ENCODE data around the gene FOXO3. TPM values are rescaled to one million over a fixed set of nuclear protein-coding genes. Genes with fewer than 3 reads are reported as not detected.

The FOXO3 gene
- total RNA-seq, 2 experiments from 2014 or later = 7.4 to 9.0 TPM

DNA sequence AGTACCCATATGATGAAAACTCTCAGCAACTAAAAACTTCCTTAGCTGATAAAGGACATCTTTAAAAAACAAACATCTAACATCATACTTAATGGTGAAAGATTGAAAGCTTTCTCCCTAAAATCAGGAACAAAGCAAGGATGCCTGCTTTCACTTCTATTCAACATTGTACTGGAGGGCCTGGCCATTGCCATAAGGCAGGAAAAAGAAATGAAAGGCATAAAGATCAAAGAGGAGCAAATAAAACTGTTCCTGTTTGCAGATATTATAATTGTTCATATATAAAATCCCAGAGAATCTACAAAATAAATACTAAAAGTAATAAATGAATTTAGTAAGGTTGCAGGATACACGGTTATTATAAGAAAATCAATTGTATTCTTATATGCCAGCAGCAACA lies 162.9 kb downstream of the FOXO3 start:
- Mint-ChIP-seq H3K36me3 (ENCODE audit: low read depth) (no peaks in the 10 kb centered on the region), H3K9me3 (ENCODE audit: low read depth) (peaks cover 8% of the 10 kb centered on the region), H3K27me3 (peaks cover 6% of the 10 kb centered on the region), H3K4me3 (no peak overlapping the region), H3K4me1 (peaks cover 5% of the 10 kb centered on the region), H3K27ac (no peak overlapping the region)
- ChIA-PET POLR2A (no interaction called here), CTCF (interaction anchor here (0.7 to 0.8 kb wide), 2 partner anchors 18 to 74 kb away, joined by 3 read pairs; no protein-coding TSS in a partner anchor)
- no peak for ATAC-seq
- intact Hi-C loops (cut with DNase I, micrococcal nuclease) = no loop called here
- no peak for DNase-seq

GRCh38 chr6:108726726-108727339 lies 166.1 kb downstream of the FOXO3 start:
- H3K27ac Mint-ChIP-seq = no peak overlapping the region
- CTCF ChIA-PET = interaction anchor here (0.7 to 1.0 kb wide), 2 partner anchors 26 to 1977 kb away, joined by 3 read pairs; no protein-coding TSS in a partner anchor

DNA sequence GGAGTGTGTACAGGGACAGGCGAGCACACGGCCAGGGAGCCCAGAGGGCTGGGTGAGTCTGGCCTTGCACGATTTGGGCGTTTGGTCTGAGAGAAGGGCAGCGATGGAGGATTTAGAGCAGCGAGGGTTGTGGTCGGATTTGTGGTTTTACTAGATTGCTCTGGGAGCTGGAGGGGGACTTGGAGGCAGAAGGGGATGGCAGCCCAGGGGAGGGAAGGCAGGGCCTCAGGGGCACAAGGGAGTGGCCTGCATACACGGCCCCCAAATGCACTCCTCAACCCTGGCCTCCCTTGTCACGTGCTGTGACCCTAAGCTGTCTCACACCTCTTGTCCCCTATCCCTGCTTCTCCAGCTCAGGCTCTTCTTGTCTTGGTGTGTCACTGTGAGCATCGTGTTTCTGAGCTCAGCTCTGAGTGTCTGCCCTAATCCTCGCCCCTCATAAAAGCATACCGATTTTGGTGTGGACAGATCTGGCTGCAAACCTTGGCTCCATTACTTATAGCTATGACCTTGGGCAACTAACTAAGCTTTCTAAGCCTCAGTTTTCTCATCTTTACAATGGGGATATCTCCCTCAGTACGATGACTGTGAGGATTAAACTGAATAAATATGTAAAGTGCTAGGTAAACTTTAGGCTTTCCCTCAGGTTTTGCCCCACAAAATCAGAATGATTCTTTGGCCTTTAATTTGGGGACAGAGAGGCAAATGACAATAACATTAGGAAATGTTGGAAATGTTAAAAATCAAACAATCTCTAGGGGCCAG lies 167.4 kb downstream of the FOXO3 start:
- ChIA-PET POLR2A (no interaction called here), CTCF (interaction anchor here (1.0 kb wide), 1 partner anchor 25 kb away, joined by 3 read pairs; no protein-coding TSS in a partner anchor)
- no peaks in the 10 kb centered on the region for H3K36me3 Mint-ChIP-seq (ENCODE audit: low read depth)
- DNase-seq (no peak), ATAC-seq (no peak)
- H3K9me3 Mint-ChIP-seq (ENCODE audit: low read depth) = peaks cover 5% of the 10 kb centered on the region
- H3K4me3 Mint-ChIP-seq = no peak overlapping the region
- no peaks in the 10 kb centered on the region for H3K27me3 Mint-ChIP-seq
- intact Hi-C loops (cut with DNase I, micrococcal nuclease) = no loop called here
- no peaks in the 10 kb centered on the region for H3K4me1 Mint-ChIP-seq
- H3K27ac Mint-ChIP-seq = no peak overlapping the region

More at GRCh38 chr6:108726726-108727339, 166.1 kb downstream of the FOXO3 start:
- H3K4me3 Mint-ChIP-seq = no peak overlapping the region
- intact Hi-C loops (cut with DNase I, micrococcal nuclease) = no loop called here
- POLR2A ChIA-PET = no interaction called here
- DNase-seq (no peak), ATAC-seq (no peak)
- no peaks in the 10 kb centered on the region for H3K36me3 Mint-ChIP-seq (ENCODE audit: low read depth)
- peaks cover 8% of the 10 kb centered on the region for H3K9me3 Mint-ChIP-seq (ENCODE audit: low read depth)
- H3K27me3 Mint-ChIP-seq = no peaks in the 10 kb centered on the region
- no peaks in the 10 kb centered on the region for H3K4me1 Mint-ChIP-seq

- intact Hi-C loops (cut with DNase I, micrococcal nuclease) = no loop called here
- ChIA-PET POLR2A (no interaction called here), CTCF (no interaction called here)
- no peaks in the 10 kb centered on the region for H3K4me1 Mint-ChIP-seq
- H3K36me3 Mint-ChIP-seq (ENCODE audit: low read depth) = no peaks in the 10 kb centered on the region
- ATAC-seq = no peak
- no peak overlapping the region for H3K27ac Mint-ChIP-seq
- no peak overlapping the region for H3K4me3 Mint-ChIP-seq
- H3K27me3 Mint-ChIP-seq = no peaks in the 10 kb centered on the region
- no peaks in the 10 kb centered on the region for H3K9me3 Mint-ChIP-seq (ENCODE audit: low read depth)
- no peak for DNase-seq
These were observed 168.1 kb downstream of the FOXO3 start for GRCh38 chr6:108728826-108729225.

GRCh38 chr6:108730635-108731515 lies 170.2 kb downstream of the FOXO3 start:
- ATAC-seq (no peak), DNase-seq (no peak)
- Mint-ChIP-seq H3K4me3 (no peak overlapping the region), H3K27me3 (no peaks in the 10 kb centered on the region), H3K27ac (no peak overlapping the region), H3K9me3 (ENCODE audit: low read depth) (no peaks in the 10 kb centered on the region), H3K36me3 (ENCODE audit: low read depth) (no peaks in the 10 kb centered on the region), H3K4me1 (no peaks in the 10 kb centered on the region)
- intact Hi-C loops (cut with DNase I, micrococcal nuclease) = no loop called here
- ChIA-PET CTCF (interaction anchor here (0.6 to 2.1 kb wide), 2 partner anchors 10 to 109 kb away, joined by 3 to 4 read pairs; no protein-coding TSS in a partner anchor), POLR2A (no interaction called here)

DNA sequence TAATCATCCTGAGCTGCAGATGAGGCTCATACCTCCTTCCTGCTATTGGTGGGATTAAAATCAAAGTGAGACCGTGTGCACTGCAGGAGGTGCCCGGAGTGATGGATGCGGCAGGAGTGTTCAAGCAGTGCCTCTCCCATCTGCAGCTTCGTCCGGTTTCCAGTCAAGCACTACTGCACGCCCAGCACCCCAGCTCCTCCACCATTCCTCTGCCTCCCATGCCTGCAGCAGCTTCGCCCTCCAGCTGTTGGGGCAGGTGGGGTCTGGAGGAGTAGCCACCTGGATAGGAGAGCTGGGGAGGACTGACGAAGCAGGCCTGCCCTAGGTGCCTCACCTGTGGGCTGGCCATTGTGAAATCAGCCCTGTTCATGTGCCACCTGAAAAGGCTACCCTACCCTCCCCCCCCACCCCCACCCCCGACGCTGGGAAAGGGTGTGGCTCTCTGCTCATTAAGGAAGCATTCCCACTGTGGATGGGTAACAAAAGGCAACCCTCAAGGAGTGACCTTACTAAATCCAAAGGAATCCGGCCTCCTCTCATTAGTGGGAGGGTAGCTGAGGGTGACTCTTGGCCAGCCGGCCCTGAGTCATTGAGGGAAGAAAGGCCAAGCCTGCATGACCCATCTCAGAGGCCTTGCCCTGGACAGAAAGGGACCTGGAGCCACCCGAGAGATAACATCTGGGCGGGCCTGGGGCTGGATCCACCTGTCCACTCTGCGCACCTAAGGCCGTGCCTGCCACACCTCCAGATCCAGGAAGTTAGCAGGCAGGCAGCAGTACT lies 171.6 kb downstream of the FOXO3 start:
- ATAC-seq (no peak), DNase-seq (no peak)
- CTCF ChIA-PET = interaction anchor here (2.1 kb wide), 1 partner anchor 8 kb away, joined by 4 read pairs; no protein-coding TSS in a partner anchor
- no peak overlapping the region for H3K27ac Mint-ChIP-seq
- no peaks in the 10 kb centered on the region for H3K4me1 Mint-ChIP-seq
- no peaks in the 10 kb centered on the region for H3K36me3 Mint-ChIP-seq (ENCODE audit: low read depth)
- no peak overlapping the region for H3K4me3 Mint-ChIP-seq
- intact Hi-C loops (cut with DNase I, micrococcal nuclease) = no loop called here
- POLR2A ChIA-PET = no interaction called here
- no peaks in the 10 kb centered on the region for H3K27me3 Mint-ChIP-seq
- no peaks in the 10 kb centered on the region for H3K9me3 Mint-ChIP-seq (ENCODE audit: low read depth)

GRCh38 chr6:108733051-108733450 lies 172.3 kb downstream of the FOXO3 start:
- ATAC-seq (no peak), DNase-seq (no peak)
- Mint-ChIP-seq H3K36me3 (ENCODE audit: low read depth) (no peaks in the 10 kb centered on the region), H3K27me3 (no peaks in the 10 kb centered on the region), H3K4me3 (no peak overlapping the region), H3K4me1 (peaks cover under 1% of the 10 kb centered on the region), H3K9me3 (ENCODE audit: low read depth) (no peaks in the 10 kb centered on the region), H3K27ac (no peak overlapping the region)
- intact Hi-C loops (cut with DNase I, micrococcal nuclease) = no loop called here
- ChIA-PET CTCF (interaction anchor here (0.8 kb wide), 1 partner anchor 172 kb away, joined by 4 read pairs; no protein-coding TSS in a partner anchor), POLR2A (no interaction called here)

GRCh38 chr6:108733706-108734265 lies 173.1 kb downstream of the FOXO3 start:
- H3K4me3 Mint-ChIP-seq = no peak overlapping the region
- ATAC-seq (no peak), DNase-seq (no peak)
- H3K4me1 Mint-ChIP-seq = peaks cover 4% of the 10 kb centered on the region
- no peak overlapping the region for H3K27ac Mint-ChIP-seq
- CTCF ChIA-PET = interaction anchor here (0.8 kb wide), 1 partner anchor 171 kb away, joined by 4 read pairs; no protein-coding TSS in a partner anchor
- no peaks in the 10 kb centered on the region for H3K9me3 Mint-ChIP-seq (ENCODE audit: low read depth)
- H3K27me3 Mint-ChIP-seq = no peaks in the 10 kb centered on the region
- intact Hi-C loops (cut with DNase I, micrococcal nuclease) = no loop called here
- no peaks in the 10 kb centered on the region for H3K36me3 Mint-ChIP-seq (ENCODE audit: low read depth)
- POLR2A ChIA-PET = no interaction called here

Data from activated CD4-positive, alpha-beta T cell treated with anti-CD3 and anti-CD28 coated beads for 36 hours (primary cell).